GM21515 (cell line): ENCODE data around the gene TCAP.
"Not testable (repeated sequence)": the region's sequence is repeated elsewhere in the genome, so short reads cannot be mapped to it uniquely, and the experiment has no call there.

Experiments used
- ATAC-seq: cut with Tn5 transposase; IDR thresholded peaks from one replicate; pipeline ENCODE4 v1.9.1; 2021; ENCODE audit not compliant: unreplicated experiment

TCAP gene

DNA sequence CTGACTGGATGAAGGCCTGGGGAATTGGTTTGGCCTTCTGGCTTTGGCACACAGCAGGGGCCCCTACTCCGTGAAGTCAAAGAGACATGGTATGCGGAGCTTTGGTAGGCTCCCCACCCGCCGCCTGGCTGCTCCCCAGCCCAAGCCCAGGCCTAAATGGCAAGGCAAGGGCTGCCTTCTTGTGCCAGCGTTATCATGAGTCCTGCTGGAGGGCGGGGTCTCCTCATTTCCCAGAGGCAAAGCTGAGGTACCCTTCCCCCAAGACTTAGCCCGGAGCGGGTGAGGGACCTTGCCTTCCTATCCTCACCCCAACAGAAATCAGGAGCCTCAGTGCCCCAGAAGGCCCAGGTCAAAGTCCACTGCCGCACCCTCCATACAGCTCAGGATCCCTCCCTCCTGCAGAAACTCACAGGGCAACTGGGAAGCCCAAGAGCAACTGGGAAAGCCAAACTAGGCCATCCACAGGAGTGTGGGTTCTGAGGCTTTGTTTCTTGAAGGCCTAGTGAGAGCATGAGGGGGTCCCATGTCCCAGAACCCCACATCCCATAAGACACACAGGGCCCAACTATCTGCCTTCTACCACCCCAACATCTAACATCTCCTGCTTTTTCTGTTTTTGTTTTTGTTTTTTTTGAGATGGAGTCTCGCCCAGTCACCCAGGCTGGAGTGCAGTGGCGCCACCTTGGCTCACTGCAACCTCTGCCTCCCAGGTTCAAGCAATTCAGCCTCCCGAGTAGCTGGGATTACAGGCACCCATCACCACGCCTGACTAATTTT, 13.4 kb downstream of the TCAP start:
- no peak for ATAC-seq

DNA sequence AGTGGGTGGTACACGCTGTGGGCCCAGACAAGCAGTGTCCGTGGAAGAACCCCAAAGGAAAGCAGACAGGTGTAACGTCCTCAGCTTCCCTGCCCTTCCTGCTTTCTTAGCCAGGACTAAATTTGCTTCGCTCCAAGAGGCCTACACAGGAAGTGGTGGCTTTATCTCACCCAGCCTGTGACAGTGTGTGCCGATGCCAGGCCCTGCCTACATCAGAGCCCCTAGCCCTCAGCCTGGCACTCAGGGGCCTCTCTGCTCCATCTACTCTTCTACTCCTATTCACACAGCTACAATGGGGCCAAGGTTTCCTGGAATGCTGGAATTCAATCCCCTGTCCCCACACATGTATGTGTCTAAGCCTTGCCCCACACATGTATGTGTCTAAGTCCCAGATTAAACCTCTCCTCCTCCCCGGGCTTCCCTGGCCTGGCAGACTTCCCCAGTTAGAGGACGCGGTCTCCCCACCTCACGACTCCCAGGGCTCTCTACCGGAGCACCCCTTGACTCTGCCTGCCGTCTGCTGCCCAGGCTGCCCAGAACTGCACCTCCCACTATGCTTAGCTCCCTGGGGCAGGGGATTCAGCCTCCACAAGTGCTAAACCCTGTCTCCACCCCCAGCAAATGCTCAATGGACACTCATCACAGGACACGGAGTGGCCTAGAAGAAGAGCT, 14.5 kb downstream of the TCAP start:
- no peak for ATAC-seq

DNA sequence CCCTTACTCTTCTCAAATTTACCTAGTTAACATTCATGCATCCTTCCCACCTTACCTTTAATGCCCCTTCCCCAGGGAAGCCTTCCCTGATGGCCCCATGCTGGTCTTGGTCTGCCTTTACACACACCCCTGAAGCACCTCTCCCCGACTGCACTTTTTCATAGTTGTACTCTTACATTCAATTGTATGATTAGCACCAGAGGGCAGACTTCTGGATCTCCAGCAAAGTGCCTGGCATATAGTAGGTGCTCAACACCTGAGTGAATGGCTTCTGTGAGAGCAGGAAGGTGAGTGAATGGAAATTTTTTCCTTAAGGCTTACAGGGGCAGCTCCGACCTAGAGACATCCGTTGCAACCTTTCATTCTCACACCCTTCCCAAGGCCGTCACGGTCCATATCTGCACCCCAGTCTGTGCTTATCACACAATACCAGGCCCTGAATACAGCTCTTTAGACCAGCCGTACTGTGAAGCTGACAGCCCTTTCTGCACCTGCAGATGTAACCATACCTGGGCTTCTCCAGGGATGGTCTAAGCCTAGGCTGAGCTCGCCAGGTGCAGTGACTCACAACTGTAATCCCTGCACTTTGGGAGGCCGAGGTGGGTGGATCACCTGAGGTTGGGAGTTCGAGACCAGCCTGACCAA, 18.3 kb downstream of the TCAP start:
- ATAC-seq, result no peak

DNA sequence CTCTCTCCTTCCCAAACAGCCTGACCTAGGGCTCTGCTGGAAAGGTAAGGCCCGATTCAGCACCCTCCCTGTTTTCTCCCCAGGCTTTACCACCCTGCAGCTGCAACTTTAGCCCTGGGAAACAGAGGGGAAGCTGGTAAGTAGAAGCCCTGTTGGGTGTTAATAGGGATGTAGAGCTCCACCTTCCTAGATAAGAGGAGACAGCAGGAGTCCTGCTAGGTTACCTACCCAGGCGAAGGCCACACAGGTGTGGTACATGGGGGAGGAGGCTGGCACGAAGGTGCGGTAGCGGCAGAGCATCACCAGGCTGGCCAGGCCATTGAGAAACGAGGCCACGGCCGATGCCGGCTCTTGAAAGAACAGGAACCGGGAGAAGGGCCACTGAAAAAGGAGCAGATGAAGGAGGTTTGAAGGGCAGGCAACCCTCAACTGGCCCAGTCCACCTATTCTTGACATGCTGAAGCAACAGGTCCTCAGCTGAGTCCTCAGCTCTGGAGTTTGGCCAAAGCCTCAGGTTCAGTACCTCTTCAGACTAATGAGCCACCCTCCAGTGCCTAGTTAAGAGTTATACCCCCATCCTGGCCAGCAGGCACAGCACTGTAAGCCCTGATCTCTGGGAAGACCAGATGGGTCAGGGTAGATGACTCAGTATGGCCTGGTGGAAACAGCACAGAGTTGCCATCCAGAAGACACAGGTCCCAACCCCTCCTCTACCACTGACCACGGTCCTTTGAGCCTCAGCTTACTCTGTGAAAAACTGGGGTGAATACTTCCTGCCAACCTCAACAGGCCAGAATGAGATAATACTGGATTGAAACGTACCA, 19.4 kb downstream of the TCAP start:
- ATAC-seq, result no peak

DNA sequence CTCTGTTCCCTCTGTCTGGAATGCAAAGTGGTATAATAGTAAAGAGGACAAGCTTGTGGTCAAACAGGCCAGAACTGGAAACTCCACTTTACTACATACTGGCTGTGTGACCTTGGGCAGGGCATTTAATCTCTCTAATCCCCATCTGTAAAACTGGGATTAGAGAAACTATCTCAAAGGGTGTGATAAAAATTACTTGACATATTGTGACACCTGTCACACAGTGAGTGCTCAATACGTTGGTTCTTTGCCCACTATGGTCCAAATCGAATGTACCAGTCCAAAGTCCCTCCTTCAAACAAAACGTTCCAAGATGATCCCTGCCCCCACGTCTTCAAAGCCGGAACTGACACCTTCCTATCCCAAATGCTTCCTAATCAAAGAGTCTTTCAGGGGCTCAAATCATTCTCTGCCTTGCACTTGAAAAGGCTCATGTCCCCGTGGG, 22.0 kb downstream of the TCAP start:
- no peak for ATAC-seq

DNA sequence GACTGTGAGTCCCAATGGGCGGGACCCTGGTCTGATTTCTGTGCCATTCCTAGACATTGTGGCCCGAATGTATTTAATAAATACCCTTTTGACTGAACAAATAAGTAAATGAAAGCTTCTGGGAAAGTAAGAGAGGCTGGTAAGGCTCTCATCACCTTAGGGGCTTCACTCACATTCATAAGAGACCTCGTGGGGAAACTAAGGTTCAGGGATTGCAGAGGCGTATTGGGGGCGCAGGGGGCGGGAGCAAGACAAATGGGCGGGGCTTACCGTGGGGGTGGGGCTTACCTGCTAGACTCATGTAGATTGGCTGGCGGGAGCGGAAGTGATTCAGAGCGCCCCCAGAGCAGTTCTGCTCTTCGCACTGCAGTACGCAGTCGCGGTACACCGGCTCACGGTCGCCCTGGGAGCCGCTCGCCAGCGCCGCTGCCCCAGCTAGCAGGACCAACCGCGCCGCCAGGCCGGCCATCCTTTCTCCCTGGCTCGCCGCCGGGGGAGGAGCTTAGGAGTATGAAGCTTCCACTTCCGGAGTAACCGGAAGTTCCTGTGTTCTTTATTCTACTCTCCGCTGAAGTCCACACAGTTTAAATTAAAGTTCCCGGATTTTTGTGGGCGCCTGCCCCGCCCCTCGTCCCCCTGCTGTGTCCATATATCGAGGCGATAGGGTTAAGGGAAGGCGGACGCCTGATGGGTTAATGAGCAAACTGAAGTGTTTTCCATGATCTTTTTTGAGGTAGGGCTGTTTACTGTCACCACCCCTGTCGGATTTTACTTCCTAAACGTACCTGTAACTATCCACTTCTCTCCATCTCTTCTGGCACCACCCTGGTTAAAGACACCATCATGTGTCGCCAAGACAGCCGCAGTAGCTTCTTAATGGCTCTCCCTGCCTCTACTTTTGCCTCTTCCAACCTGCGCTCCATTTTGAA, 22.7 kb downstream of the TCAP start, which contains the start of gene PGAP3:
Gene PGAP3 (minus strand): TSS at position 512 of the 929 bp plus-strand sequence. CDS start 43 bp downstream, at position 469.
- peak; percentile 76 for ATAC-seq

DNA sequence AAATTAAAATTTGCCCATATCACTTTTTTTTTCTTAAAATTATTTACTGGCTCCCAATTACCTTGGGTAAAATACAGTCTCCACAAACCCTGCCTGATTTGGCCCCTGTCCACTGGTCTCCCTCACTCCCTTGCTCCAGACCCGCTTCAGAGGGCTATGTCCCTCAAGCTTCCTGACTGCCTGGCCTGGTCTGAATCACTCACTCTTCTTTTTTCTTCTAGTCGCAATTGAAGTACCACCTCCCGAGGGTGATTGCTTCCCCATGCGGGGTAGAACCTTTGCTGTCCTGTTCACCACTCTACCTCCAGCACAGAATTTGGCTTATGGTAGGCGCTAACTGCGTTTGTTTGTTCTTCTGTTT, 23.3 kb downstream of the TCAP start:
- no peak for ATAC-seq

DNA sequence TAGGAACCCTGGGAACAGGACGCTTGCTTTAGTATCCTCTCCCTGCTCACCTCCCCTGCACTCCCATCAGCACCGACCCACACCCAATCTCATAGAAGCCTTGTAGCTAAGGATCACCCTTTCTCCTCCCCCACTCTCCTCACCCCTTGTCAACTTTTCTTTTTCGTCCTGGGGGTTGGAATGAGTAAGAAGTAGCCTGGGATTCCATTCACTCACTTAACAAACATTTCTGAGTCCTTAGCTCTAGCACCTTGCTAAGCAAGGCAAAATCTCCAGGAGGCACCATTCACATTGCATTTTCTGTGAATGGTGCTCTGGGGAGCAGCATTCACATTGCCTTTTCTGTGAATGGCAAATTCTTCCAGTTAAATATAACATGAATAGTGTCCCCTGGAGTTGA, 23.8 kb downstream of the TCAP start:
- no peak for ATAC-seq

DNA sequence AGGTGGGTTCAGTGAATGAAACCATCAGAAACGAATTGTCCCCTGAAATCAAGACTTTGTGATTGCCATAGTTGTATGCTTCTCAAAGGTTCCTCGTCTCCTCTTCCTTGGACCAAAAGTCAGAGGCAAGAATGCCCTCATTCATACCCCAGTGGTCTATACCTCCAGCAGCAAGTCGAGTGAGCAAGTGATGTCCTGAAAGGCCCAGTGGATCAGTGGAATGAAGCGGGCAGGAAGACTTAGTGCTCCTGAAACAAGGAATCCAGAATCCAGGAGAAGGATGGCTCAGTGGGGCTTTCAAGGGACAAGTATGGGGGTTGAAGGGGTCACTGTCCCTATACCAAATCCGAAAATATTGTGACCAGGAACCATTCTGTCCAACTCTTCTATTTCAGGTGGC, 29.4 kb downstream of the TCAP start:
- no peak for ATAC-seq

DNA sequence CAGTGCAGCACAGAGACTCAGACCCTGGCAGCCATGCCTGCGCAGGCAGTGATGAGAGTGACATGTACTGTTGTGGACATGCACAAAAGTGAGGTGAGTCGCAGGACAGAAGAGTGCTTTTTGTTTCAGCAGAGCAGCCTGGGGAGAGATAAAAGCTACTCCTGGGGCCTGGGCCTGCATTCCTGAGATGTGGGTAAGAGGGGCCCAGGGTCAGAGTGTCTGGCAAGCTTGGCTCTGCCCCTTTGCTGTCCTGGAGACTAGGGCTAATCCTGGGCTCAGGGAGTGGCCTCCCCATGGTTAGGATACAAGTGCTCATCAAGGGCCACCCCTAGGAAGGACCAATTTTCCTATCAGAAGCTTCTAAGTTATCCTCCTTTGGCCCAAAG, 29.9 kb downstream of the TCAP start:
- ATAC-seq, result no peak

DNA sequence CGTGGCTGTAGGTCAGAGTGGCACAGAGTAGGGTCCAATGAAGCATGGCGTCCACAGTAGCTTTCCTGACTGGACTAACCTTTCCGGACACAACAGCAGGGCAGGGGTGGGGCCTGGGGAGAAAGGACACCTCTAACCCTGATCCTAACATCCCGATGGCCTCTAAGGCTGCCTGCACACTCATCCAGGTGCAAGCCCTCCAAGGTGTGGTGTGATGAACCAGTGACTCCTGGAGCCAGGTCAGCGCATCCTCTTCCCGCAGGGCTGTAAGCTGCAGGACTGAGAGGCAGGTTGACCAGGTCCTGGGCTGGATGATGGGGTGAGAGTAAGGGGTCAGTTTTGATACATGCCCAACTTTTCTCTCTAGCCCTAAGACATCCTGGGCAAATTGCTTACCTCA, 31.6 kb downstream of the TCAP start:
- ATAC-seq, result no peak

DNA sequence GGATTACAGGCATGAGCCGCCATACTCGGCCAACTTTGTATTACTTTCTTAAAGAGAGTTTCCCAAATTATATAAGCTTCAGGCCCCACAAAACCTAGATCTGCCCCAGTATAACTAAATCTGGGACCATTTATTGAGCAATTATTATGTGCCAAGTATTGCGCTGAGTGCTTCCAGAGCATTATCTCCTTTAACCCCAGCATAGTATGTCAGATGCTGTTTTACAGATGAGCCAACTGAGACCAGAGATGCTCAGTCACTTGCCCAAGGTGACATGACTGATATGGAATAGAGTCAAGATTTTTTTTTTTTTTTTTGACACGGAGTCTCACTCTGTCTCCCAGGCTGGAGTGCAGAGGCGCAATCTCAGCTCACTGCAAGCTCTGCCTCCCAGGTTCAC, 32.8 kb downstream of the TCAP start:
- ATAC-seq, result no peak

DNA sequence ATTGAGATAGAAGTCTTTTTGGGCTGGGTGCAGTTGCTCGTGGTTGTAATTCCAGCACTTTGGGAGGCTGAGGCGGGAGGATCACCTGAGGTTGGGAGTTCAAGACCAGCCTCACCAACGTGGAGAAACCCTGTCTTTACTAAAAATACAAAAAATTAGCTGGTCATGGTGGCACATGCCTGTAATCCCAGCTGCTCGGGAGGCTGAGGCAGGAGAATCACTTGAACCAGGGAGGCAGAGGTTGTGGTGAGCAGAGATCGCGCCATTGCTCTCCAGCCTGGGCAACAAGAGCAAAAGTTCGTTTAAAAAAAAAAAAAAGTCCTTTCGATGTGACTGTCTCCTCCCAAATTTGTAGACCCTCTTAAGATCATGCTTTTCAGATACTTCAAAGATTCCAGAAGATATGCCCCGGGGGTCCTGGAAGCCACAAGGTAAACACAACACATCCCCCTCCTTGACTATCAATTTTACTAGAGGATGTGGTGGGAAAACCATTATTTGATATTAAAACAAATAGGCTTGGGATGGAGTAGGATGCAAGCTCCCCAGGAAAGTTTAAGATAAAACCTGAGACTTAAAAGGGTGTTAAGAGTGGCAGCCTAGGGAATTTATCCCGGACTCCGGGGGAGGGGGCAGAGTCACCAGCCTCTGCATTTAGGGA, 34.1 kb downstream of the TCAP start:
- not testable (repeated sequence) for ATAC-seq

DNA sequence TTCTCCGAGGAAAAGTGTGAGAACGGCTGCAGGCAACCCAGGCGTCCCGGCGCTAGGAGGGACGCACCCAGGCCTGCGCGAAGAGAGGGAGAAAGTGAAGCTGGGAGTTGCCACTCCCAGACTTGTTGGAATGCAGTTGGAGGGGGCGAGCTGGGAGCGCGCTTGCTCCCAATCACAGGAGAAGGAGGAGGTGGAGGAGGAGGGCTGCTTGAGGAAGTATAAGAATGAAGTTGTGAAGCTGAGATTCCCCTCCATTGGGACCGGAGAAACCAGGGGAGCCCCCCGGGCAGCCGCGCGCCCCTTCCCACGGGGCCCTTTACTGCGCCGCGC, 34.6 kb downstream of the TCAP start, which contains the start of gene ERBB2:
Gene ERBB2 (plus strand): TSS at position 247 of the 330 bp plus-strand sequence. CDS start 175 bp downstream, outside the sequence.
- ATAC-seq, result no peak

DNA sequence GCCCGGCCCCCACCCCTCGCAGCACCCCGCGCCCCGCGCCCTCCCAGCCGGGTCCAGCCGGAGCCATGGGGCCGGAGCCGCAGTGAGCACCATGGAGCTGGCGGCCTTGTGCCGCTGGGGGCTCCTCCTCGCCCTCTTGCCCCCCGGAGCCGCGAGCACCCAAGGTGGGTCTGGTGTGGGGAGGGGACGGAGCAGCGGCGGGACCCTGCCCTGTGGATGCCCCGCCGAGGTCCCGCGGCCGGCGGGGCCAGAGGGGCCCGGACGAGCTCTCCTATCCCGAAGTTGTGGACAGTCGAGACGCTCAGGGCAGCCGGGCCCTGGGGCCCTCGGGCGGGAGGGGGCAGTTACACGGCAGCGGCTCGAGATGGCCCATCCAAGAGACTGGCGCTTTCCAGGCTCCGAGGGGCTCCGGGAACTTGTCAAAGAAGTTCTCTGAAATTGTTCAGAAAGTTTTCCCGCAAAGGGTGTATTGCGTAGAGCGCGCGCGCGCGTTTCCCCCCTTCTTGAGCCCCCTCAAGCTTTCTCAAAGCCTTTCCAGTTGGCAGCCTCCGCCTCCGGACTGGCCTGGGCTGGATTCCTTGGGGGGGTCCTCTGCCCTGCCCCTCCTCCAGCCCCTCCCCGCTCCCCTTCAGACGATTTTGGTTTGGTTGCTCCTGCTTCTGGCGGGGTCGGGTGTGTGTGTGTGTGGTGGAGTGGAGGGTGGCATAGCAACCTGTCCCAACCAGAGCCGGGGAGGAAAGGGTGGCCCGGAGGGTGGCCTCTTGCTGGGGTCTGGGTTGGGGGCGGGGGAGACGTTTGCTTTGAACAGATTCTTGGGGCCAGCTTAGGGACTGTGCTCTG, 35.2 kb downstream of the TCAP start:
- ATAC-seq, result no peak

DNA sequence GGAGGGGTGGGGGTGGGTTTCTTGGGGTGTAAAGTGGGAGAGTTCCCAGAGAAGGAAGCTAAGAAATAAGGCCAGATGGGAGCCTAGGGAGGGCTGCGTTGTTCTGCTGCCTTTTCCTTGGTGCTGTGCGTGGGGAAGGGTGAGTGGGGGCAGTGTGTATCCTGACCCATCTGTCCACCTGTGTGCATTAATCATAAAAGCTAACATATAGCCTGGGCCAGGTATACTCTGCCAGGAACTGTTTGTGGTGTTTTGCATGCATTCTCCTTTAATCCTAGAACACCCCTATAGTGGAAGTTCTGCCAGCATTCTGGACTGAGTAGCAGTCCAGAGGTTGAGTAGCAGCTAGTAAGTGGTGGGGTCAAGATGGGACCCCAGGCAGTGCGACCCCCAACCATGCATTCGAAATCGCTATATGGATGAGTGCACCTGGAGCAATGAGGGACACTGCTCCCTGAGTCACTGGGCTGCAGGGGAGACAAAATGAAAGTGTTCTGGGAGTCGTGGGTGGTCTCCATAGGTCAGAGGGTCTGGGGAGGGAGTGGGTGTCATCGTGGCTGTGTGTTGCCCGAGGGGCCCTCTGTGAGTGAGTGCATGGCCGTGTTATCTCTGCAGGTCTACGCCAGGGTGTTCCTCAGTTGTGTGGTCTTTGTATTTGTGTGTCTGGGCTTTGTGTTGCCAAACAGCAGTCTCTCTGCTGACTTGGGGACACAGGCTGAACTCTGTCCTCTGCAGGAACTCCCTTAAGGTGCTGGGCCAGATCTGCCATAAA, 36.0 kb downstream of the TCAP start:
- no peak for ATAC-seq

DNA sequence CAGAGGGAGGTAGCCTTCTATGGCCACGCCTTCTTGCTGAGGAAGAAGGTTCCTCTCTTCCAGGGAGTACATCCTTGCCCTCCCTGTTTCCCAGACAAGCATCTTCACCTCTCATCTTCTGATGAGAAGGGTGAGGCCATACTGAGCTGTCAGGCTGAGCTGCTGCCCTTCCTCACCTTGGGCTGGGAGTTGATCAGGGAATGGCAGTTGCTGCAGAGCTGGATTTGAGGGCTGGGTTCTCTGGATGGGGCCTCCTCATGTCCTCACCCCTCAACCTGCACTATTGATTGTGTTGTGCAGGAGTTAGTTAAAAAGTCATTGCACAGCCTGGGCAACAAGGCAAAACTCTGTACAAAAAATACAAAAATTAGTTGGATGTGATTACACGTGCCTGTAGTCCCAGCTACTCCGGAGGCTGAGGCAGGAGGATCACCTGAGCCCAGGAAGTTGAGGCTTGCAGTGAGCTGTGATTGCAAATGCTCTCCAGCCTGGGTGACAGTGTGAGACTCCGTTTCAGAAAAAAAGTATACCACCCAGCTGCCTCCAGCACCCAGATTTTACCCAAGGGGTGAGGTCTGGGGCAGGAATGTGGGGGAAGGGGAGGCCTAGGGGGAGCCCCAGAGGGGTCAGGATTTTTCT, 36.8 kb downstream of the TCAP start:
- no peak for ATAC-seq
